GM10847 (cell line): ENCODE data around the gene PLD5.

Source experiments
- POLR2A ChIP-seq: IDR thresholded peaks from 2 replicates; pipeline ENCODE4 v1.6.1; 2011; ENCODE audit not compliant: insufficient read length; ENCODE audit errors: extremely low read depth

Gene PLD5

DNA sequence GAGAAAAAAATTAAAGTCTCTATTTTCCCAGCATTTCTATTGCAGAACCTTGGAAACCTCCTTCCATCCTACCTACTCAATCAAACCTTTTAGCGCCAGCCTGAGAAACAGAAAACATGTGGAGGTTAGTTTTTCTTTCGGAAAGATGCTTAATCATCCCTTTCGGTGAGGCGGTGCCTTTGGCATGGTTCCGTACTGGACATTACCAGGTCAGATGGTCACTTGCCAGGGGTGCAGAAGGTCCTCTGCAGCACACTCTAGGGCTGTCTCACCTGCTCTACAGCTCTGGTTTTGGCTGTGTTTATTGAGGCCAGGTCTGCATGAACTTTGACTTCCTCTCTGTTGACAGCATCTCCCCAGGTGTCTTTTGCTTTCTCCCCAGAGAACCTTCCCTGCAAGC, 121.5 kb downstream of the PLD5 start:
- no peak for TF ChIP-seq POLR2A

DNA sequence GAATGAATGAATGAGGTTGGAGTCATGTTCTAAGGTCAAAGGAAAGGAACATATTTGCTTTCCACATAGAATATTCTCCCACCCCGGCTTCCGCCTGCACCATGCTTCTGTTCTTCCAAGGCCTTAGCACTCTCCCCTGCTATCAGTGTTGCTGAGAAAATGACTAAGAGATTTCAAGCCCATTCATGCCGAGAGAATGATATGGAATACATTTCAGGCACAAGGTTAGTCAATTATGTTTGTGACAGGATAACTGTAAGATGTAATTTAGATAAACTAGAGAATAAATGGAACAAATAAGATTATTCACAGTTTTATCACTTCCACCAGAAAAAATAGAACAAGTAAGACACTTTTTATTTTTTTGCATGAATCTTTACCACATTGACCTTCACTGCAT, 122.6 kb downstream of the PLD5 start:
- TF ChIP-seq POLR2A, result no peak

DNA sequence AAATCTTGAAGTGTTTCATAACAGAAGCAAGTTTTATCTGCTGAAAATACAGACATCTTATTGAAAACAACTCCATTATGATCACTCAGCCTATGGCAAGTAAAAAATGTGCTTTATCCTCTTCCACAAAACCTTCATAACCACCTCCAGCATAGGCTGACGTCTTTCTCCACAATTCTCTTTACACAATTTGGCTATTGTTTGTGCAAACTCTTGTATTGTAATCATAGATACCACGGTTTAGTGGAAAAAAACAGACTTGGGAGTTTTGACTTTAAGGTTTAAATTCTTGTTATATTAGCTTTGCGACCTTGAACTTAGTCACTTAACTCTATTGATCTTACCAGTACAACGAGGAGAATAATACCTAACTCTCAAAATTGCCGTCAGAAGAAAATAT, 126.1 kb downstream of the PLD5 start:
- no peak for TF ChIP-seq POLR2A

DNA sequence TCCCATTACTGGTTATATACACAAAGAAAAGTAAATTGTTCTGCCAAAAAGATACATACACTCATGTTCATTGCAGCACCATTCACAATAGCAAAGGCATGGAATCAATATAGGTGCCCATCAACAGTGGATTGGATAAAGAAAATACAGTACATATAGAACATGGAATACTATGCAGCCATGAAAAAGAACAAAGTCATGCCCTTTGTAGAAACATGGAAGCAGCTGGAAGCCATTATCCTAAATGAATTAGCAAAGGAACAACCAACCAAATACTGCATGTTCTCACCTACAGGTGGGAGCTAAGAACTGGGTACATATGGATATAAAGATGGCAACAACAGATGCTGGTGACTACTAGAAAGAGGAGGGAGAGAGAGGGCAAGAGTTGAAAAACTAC, 132.6 kb downstream of the PLD5 start:
- no peak for TF ChIP-seq POLR2A

DNA sequence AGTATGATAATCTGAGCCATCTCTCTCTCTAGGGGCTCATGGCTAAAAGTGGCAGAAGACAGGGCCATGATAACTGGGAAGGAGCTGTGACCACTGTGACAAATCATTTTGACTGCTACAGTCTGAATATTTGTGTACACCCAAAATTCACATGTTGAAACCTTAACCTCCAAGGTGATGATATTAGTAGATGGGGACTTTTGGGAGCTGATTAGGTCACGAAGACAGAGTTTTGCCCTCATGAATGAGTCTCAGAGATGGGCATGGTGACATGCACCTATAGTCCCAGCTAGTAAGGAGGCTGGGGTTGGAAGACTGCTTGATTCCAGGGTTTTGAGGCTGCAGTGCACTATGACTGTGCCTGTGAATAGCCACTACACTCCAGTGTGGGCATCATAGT, 174.9 kb downstream of the PLD5 start:
- TF ChIP-seq POLR2A, result no peak

DNA sequence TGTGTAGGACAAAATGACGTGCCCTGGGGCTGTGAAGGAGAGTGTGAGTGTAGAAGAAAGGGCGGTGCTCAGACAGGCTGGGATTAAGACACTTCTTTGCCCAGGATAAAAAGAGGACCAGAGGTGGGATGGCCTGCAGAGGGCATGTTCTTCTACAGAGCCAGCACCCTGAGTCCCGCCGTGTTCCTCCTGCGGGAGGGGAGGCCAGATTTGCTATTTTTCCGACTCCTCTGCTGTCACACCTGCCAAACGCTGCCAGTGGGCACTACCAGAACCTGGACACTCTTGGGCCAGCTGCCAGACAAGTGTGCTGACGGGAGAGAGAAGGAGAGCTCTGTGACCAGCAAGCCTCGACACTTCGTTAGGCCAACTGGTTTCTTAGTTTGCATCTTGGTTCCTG, 206.4 kb downstream of the PLD5 start:
- TF ChIP-seq POLR2A, result no peak

DNA sequence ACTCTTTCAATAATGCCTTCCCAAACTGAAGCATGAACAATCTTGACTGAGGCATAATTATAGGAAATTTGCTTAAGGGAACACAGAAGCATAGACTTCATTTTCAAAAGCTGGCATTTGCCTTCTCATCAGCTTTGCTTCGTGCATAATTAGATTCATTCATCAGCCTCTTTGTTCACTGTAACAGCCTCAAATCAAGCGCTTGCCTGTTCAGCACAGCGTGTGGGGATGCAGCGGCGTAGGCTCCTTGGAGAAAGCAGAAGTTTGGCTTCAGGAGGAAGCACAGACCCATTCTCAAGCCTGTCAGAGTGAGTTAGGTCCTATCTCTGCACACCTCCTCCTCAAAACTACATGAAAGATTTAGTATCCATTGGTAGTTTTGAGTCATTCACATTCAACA, 279.2 kb downstream of the PLD5 start:
- no peak for TF ChIP-seq POLR2A

DNA sequence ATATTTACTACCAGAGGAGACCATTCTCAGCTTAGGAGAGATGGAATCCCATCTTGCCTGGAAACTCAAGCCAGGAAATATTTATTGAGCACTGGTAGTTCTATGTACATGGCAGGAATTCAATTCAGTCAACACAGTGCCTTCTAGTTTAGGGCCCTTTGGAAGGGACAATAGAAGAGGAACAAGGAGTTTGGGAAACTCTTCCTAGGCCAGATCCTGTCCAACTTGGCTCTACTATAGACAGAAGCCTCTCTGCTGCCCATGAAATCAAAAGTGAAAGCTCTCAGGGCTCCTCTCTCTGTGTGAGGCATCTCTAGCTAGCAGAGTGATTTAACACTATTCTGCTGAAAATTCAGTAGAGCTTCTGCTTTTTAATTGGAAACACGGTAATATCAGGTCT, 281.0 kb downstream of the PLD5 start:
- TF ChIP-seq POLR2A, result no peak

DNA sequence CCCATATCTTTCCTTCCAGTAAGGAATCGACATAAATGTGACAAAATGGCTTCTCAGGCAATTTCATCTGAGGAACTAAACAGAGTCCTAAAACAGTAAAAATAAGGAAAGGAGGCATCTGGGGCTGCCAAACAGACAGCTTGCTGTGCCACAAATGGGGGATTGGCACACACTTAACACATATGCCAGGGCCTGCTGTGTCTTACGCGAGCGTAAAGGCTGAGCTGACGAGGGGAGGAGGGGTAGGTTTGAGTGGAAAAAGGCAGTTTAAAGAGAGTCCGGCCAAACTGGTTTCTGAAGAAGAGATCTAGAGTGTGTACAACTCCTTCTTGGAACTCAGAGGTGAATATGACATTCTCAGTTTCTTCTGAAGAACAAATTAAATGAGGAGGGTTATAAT, 281.5 kb downstream of the PLD5 start:
- TF ChIP-seq POLR2A, result no peak

DNA sequence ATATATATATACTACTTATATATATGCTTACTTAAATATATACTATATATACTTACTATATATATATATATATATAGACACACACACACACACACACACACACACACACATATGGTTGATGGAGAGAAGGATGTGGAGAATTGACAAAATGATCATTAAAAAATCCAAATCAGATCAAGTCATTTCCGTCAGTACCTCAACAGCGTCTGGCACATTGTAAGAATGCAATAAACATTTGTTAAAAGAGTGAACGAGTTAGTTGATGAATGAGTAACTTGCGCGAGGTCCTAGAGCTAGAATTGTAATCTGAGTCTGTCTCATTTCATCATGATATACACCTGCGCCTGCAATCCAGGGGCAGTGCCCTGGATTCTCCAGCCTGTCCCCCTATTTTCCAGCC, 282.6 kb downstream of the PLD5 start:
- no peak for TF ChIP-seq POLR2A

DNA sequence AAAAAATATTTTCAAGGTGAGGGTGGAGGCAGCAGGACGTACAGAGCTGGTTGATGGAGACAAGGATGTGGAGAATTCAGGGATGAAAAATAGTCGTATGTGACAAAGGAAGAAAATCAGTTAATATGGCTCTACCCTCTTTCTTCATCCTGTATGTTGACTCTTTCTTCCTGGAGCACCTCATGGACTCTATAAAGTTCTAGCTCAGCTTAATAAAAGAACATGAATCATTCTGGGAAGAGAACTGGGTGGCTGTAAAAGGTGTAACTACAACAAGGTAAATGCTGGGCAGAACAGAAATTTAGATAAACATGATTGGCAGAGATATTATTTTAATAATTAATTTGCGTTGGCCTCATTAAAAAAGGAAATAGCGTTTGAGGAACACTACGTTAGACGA, 283.8 kb downstream of the PLD5 start:
- TF ChIP-seq POLR2A, result no peak

DNA sequence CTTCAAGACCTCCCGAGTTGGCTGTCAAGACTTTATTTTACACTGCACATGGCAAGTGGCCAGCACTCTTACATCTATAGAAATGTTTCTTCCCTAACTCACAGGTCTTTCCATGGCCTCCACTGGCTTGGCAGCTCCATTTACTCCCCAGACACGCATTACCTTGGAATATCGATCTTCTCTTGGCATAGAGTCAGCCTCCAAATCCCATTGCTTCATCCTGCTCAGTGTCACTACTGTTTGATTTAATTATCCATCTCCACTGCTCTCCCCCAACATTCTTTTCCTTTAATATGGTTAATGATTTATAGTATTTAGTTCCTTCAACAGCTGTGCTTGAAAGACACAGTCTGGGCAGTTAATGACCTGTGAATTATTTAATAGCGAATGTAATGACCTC, 284.4 kb downstream of the PLD5 start:
- TF ChIP-seq POLR2A, result no peak

DNA sequence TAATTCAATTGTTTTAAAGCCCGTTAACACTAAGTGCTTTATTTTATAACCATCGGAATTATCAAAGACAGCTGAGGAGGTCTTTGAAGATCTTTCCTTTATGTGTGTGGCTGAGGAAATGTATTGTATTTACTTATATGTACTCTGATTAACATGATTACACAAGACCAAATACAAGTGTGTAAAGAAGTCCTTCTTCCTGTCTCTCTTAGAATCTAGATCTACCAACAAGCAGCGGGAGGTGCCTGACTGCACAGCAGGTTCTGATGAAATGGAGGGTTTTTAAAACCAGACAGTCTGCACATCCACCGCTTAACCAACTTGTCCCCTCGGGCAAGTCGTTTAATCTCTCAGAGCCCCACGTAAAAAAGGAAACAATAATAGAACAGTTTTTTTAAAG, 285.1 kb downstream of the PLD5 start:
- no peak for TF ChIP-seq POLR2A

DNA sequence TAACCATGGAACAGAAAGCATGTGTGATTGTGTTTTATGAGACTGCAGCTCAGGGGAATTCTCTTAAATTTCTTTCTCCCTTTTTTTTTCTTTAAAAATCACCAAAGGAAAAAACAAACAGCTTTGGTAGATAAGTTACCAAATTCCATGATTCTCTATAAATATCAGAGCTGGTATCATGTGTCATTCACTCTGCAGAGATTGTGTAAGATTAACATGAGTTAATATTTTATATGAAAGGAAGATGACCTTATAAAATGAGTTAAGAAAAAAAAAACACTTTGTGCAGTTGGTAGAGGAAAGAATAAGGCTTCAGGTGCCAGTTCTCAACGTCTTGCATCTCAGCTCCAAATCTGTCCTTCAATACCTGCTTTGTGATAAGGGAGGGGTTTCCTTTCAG, 287.4 kb downstream of the PLD5 start:
- no peak for TF ChIP-seq POLR2A

DNA sequence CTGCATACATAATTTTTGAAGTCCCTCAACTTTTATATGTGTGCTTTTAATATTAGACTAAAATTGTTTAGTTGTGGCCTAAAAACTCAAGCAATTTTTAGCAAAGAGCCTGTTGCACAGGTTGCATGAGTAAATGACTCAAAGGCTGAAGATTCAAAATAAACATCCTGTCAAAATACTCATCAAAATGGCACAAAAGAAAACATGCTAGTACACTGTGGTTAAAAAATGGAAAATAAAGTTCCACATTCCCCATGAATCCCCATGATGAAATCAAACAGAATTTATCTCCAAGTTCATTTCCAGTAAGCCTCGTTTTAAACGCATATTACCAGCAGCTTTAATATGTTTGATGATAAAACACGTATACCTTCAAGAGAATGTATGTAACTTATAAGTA, 295.5 kb downstream of the PLD5 start:
- no peak for TF ChIP-seq POLR2A

DNA sequence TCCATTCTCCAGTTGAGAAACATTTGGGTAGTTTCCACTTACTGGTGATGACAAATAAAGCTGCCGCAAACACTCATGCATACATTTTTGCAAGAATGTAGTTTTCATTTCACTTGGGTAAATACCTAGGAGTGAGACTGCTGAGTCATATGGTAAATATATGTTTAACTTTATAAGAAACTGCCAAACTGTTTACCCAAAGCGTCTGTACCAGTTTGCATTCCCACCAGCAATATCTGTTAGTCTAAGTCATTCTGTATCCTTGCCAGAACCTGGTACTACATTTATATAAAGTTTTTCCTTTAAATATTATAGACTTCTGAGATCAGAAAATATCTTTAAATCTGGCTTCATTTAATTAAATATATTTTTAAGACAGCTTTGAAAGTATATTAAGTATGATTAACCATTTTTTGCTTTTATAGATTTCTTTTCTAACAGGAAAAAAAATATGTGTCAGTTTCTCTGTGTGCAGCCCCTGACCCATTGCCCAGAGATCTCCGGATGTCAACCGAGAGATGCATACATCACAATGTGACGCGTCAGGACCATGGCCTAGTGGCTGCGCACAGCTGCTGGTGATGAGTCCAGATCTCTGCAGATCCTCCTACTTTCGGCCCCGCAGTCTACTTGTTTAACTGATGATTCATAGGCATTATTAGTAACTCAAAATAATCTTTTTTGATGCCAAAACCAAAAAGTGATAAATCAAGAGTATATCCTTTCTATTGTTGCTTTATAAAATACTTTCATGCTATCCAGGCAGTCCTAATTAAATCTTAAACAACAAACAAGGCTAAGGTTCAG, 298.5 kb downstream of the PLD5 start:
- no peak for TF ChIP-seq POLR2A

DNA sequence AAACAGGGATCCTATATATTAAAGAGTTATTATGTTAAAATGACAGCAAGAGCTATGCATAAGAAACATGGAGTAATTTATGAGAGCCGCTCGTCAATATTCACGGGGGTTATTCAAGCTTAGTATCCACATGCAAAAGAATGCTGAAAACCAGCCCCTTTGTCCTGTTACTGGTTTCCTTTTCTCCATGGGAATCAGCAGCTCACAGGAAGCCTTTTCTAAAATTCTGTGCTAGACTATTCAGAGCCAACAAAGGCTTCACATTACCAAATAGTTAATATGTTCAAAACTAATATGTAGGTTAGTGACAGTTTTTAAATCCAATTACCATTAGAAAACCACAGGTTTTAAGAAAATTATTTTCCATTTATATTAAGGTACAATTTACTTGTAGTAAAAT, 300.0 kb downstream of the PLD5 start:
- no peak for TF ChIP-seq POLR2A
